HG02870 (cell line): Measurements from ENCODE around the gene ITGB2.
"Not testable (repeated sequence)": the region's sequence is repeated elsewhere in the genome, so short reads cannot be mapped to it uniquely, and the experiment has no call there.

Experiments
- ATAC-seq: cut with Tn5 transposase; IDR thresholded peaks from one replicate; pipeline ENCODE4 v1.9.1; 2021; ENCODE audit warnings: mild to moderate bottlenecking, moderate library complexity; ENCODE audit not compliant: unreplicated experiment

ITGB2 gene

DNA sequence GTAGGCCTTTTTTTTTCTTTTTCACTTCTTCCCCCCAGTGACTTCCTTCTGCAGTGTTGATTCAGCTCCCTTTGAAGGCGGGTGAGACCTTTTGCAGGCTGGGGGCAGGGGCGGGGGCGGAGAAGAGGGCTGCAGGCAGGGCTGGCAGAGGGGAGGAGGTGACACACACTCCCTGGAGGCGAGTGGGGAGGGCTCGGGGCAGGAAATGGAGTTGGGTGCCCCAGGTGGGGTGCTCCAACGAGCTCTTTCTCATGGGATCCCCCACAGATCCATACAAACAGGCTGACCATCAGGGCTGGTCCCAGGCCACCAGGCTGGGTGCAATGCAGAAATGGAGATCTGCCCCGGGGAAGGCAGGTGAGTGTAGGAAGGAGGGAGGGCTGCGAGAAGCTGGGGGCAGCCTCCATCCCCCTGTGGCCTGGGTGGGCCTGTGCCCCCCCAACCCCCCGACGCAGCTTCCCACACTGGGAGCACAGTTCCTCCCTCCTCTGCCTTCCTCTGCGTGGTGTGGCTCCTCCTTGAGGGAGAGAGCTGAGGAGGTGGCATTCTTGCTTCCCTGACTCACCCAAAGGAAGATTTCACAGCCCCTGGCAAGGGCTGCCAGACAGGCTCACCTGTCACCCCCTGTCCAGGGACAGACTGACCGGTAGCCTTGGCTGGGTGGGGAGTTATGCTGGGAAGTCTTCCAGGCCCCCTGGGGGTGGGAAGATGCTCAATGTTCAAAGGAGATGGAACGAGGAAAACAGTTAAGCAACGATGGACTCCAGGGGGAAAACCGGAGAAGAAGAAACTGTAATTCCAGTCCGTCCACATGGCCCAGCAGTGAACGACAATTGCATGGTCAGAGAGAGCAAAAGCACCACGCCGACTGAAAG, 7.1 kb upstream of the ITGB2 start:
- ATAC-seq = no peak

DNA sequence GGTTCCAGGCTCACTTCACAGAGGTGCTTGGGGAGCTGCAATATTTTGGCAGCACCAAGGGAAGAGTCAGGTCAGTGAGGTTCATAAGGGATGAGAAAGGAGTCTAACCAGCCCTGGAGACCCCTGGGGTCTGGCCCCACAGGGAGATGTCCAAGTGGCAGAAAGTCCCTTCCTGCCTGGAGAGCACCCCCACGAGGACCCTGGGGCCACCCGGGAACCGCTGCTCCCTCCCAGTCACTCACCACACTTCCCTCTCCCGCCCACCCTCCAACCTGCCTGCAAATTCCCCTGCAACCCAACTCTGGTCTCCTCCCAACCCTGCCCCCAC, 6.5 kb upstream of the ITGB2 start:
- ATAC-seq = no peak

DNA sequence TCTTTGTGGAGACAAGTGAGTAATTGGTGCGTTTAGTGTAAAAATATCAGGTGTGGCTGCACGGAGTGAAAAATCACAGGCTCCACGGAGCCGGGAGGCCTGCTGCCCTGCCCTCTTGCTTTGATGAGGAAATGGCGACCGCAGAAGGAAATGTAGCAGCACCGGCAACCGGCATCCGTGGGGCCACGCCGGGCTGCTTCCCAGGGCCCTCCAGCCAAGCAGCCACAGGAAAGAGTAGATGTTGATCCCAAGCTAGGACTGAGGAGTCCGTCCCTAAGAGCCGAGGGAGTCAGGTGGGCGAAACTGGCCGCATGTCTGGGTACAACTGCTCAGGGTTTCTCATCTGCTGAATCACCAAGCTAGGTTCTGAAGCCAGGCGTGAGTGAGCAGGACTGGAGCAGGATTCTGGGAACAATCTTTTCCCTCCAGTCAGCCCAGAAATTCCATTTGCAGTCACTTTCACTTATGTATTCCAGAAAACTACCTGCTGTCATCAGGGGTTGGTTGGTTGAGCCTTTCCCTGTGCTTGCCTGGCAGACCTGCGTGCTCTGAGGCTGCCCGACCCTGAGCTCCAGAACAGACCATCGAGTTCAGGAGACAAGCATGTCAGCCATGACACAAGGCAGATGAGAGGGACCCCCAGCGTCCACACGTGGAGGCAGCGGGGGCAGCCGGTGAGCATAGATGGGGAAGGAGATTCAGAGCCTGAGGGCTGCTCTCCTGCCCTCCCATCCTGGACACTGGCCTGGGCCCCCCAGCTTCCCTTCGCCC, 5.8 kb upstream of the ITGB2 start:
- no peak for ATAC-seq

DNA sequence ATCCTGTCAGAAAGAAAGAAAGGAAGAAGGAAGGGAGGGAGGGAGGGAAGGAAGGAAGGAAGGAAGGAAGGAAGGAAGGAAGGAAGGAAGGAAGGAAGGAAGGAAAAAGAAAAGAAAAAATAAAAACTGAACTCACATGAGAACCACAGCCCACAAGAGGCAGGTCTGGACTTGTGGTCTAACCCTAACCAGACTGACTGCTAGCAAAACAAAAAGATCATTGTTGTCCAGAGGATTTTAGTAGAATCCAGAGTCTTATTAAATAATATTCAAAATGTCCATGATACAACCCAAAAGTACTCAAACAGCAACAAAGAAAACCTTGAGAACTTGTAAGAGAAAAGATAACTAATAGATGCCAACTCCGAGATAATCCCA, 4.7 kb upstream of the ITGB2 start:
- no peak for ATAC-seq

DNA sequence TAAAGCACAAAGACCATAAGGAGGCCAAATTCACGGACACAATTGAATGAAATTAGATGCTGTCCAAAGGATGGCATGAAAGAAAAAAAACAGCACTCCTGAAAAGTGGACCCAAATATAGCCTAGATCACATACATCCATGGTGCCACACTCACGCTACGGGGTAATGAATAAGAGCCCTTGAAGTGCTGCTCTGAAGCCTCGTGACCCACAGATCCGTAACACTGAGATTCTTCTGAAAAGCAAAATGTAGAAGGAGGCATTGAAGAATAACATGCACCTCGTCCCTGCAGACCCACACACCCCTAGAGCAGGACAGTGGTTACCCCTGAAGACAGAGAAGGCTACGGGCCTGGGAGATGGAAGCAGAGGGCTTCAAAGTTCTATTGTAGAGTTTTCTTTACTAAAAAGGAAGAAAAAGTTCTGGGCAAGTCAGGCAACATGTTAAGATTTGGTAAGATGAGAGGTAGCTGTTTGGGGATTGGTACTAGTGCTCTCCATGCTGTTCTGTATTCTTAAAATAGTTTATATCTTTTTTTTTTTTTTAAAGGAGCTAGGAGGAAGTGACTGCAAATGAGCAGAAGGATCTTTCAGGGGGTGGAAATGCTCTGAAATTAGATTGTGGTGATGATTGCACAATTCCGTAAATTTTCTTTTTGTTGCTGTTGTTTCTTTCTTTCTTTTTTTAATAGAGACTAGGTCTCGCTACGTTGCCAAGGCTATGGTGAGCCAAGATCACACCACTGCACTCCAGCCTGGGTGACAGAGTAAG, 4.1 kb upstream of the ITGB2 start:
- ATAC-seq = no peak

DNA sequence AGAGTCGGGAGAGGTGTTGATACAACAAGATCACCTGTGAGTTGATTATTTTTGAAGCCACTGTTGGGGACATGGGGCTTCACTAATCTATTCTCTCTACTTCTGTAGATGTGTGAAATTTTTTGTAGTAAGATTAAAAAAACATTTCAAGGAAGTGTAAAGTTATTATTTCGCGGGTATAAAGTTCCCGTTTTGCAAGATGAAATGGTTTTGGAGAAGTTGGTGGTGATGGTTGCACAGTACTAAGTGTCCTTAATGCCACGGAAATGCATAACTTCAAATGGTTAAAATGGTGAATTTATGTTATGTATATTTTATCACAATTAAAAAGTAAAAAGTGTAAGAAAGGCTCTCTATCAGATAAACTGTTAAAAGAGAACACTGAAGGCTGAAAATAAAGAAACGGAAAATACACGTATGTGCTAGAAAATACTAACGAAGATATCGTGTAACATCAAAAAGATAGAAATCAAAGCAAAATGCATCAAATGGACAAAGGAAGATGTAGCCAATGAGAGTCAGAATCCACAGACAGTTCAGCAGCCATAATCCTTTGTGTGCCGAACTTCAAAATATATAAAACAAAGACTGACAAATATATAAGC, 2.9 kb upstream of the ITGB2 start:
- ATAC-seq = no peak

DNA sequence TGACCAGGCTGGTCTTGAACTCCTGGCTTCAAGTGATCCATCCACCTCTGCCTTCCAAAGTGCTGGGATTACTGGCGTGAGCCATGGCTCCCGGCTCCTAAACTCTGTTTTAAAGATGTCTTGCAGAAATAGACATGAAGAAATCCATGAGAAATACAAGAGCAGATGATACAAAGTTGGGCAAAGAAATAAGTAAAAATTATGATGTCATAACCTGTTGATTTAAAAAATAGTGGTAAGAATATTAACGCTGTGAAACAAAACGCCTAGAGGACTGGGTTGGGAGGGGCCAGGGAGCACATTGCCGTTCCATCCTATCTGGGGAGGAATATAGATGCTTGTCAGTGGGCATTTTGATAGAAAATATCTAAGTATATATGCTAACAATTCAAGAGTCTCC, 1.2 kb upstream of the ITGB2 start:
- ATAC-seq = no peak

DNA sequence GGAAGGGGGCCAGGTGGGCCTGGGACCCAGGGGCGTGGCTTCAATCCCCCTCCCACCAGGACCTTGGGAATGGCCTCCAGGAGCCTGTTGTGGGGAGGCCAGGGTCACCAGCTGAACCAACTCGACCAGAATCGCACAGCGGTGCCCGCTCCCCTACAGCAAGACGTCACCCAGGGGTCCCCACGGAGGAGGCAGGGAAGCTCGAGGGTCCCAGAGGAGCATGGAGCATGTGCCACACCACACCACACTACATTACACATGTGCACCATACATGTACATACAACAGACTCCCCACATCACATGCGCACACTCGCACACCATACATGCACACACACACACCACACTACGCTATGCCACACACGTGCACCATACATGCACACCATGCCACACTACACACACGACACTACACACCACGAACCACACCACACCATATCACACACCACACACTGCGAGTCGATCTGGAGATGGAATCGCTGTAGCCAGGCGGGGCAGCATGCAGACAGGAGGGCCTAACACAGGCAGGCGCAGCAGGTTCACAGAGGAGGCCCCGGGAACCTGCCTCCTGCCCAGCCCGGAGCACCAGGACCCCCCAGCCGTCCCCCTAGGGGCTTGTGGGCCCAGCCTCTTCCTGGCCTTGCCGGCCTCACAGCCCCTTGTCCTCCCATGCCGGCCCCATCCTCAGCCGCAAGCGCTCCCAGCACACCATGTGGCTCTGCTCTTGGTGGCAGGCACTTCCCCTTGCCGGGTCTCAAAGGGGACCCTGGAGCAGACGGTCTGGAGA, 596 bp downstream of the ITGB2 start:
- ATAC-seq = peak; percentile 29

DNA sequence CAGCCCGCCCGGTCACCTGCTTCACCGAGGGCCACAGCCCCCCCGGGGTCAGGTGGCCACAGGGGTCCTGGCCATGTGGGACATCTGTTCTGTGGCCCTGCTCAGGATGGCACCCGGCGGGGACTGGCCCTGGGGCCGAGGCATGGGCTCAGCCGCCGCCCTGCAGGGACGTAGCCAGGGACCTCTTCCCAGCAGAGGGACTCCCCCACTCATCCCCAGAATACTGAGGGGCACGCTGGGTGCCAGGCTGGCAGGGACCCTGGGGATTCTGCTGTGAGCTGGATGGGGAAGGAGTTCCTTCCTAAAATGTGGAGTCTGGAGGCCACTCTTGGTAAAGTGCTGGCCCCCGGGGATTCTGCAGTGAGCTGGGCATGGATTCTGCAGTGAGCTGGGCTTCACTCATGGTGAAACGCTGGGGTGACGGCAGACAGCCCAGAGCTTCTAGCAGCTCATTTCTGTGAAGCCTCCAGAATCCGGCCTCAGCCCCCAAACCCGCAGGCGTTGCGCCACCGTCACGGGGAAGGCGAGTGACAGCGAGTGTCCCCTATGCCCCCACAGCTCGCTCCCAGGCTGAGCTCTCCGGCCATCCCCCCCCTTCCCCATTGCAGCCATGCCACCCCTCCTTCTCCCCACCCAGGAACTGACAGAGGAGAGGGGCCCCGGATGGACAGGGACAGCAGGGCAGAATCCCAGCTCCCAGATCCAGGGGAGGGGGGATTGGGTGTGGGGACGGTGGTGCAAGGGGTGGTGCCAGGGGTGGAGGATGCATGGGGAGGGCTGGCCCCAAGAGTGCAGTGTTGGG, 1.4 kb downstream of the ITGB2 start:
- ATAC-seq = no peak

DNA sequence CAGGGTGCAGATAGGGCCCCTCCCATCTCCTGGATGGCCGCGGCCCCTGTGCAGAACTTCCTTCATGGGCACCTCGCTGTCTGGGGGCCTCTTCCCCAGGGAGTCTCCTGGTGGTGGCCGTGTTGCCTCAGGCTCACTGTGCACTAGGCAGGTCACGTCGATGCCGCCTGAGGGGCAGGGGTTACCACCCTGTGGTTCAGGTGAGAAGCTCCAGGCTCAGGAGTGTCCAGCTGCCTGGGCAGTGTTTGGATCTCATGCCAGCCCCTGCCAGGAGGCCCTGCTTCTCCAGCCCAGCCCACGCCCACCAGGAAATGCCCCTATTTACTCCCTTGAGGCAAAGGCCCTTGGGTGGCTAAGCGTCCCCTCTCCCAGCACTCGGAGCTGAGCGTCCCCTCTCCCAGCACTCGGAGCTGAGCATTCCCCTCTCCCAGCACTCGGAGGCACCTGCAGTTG, 2.1 kb downstream of the ITGB2 start:
- ATAC-seq = no peak

DNA sequence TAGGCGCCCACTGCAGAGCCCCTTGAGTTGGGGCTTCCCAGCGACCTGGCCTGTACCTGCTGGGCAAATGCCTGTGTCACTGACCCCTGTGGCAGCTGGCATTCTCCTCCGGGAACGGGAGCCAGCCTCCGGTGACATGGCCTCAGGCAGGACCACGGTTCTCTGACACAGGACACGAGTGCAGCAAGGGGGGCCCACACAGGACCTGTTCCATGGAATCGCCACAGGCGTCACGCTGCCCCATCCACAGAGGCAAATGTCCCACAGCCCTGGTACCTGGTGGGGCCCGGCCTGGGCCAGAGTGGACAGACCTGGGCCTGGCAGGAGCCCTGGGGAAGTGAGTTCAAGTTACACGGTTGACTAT, 2.6 kb downstream of the ITGB2 start:
- ATAC-seq = no peak

DNA sequence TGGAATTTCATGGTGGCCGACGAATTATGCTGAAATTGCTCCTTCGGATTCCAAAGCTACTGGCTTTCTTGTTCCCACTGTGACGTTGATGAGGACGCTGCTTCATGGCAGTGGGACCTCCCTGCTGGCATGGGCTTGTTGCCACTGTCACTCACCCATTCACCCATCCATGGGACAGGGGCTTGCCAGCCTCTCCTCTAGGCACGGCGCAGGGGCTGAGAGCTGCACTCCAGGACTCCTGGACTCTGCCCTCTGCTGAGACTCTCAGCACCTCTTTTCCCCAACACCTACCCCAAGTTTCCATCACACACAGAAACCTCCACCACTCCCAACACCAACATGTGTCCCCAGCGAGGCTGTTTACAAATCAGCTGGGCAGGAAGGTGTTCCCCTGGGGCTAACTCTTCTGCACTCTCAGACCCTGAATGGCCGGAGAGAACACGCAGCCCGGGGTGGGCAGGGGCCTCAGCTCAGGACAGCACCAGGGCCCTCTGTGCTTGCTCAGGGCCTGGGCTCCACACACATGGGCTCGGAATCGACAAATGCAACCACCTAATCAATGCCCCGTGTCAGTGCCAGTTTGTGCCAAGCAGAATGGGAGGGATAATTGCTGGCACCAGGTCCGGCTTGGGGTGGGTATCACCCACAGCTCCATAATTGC, 3.1 kb downstream of the ITGB2 start:
- no peak for ATAC-seq

DNA sequence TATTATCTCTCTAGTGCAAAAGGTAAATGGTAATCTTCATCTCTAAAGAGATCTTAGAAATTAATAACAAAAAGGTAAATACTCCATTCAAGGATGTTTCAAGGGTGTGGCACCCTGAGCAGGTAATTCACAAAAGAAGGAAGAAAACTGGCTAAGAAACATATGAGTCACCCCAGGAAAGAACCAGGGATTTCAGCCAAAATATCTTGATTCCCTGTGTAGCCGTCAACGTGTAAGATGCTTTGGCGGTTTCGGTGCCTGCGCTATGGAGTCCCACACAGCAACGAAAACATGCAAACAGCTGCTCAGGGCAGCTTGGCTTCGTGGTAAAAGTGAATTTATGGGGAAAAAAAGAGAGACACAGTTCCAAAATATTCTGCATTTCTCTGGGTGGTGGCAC, 3.7 kb downstream of the ITGB2 start:
- no peak for ATAC-seq

DNA sequence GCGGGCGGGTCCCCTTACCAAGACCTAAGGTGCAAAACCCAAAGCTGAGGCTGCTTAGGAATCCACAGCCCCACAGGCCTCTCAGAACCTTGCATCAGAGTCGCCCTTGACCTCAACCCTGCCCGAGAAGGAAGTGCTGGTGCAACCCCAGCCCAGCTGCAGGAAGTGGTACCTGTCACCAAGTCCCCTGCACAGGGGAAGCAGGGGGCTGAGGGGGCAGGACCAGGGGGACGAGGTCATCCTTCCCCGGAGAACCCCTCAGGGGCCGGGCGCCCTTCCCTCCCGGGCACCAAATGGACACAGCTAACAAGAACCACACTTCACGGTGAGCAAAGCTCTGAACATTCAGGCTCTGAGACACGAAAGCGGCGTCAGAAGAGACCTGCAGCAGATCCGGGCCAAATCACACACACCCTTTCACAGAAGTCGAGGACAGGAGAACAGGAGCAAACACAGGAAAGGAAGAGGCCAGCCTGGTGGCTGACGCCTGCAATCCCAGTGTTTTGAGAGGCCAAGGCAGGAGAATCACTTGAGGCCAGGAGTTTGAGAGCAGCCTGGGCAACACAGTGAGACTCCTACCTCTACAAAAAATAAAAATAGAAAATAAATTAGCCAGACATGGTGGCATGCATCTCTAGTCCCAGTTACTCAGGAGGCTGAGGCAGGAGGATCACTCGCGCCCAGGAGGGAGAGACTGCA, 6.4 kb downstream of the ITGB2 start:
- ATAC-seq = no peak

DNA sequence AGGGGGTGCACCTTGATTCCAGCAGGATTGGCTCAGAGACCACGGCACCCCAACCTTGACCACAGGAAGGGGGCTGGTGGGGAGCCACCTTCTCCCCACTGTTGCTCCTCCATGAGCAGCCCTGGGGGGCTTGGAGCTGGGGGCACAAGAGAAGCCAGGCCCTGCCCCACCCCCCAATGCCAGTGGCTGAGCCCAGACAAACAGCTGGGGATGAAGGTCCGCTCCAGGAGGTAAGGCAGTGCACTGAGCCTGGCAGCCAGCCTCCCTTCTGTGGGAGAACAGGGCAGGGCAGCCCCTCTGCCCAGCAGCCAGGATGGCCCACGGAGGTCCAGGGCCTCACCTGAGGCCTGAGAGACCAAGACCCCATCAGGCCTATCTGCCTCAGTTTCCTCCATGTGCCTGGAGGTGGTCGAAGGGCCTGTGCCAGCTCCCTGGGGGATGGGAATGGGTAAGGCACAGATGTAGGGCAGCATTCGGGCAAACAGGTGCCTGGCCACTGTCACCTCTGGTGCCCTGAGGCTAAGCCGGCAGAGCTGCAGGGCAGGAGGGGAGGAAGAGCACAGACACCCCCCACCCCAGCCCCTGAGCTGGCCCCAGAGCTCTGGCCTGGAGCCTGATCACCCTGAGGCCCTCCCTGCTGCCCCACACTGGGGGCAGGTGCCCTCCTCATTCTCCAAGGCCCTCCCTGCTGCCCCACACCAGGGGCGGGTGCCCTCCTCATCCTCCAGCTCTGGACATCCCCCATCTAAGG, 7.1 kb downstream of the ITGB2 start:
- ATAC-seq = no peak

DNA sequence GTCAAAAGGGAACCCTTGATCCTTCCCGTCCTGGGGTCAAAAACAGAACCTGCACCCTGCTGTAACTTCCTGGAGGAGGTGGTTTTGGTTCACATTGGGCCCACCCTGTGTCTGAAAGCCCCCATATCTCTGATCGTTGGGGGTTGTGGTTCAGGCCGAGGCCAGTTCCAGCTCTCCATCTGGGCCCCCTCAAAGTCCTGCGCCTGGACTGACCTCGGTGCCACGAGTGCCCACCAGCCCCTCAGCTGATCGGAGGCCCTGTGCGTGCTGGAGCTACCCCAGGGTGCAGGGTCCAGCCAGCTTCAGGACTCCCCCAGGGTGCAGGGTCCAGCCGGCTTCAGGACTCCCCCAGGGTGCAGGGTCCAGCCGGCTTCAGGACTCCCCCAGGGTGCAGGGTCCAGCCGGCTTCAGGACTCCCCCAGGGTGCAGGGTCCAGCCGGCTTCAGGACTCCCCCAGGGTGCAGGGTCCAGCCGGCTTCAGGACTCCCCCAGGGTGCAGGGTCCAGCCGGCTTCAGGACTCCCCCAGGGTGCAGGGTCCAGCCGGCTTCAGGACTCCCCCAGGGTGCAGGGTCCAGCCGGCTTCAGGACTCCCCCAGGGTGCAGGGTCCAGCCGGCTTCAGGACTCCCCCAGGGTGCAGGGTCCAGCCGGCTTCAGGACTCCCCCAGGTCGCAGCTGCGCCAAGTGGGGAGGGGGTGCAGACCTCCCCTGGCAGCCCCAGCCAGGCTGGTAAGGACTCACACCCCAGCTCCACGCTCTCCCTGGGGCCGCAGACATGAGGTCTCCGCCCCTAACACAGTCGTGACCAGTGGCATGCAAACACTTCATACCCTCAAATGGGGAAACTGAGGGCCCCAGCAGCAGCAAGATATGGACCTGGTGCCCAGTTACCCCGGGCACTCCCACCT, 7.9 kb downstream of the ITGB2 start:
- ATAC-seq = not testable (repeated sequence)

DNA sequence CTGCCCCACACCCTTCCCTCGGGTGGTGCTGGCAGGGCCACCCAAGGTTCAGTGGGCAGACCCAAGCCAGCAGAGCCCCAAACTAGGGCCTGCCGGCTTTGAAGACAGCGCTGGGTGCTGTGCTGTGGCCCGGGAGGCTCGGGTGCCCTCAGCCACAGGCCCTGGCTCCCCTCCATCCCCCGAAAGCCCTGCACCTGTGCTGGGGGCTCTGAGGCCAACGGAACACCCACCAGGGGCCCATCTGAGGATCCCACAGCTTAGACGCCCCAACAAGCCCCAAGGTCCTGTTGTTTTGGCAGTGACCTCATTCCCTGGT, 8.6 kb downstream of the ITGB2 start:
- ATAC-seq = no peak
